CD4-positive, alpha-beta T cell (primary cell): ENCODE data around the gene TBX5. TPM values are rescaled to one million over a fixed set of nuclear protein-coding genes. Genes with fewer than 3 reads are reported as not detected.

ENCODE experiments used
- ATAC-seq: fragments of 200-7000 bp; cut with Tn5 transposase; one replicate; pipeline ENCODE4 v1.10.0; 2022; ENCODE audit warnings: mild to moderate bottlenecking; ENCODE audit not compliant: poor library complexity
- CTCF ChIA-PET: fragments of 350-600 bp; sonication (Branson Sonifier 250); formaldehyde crosslinking; loops from one replicate; lab custom pipeline; 2021; ENCODE audit warnings: antibody characterized with exemption, inconsistent platforms; lab: Charles Lee
- POLR2A ChIA-PET: fragments of 350-600 bp; sonication (Branson Sonifier 250); formaldehyde crosslinking; loops from one replicate; lab custom pipeline; 2021; ENCODE audit warnings: antibody characterized with exemption, inconsistent platforms; lab: Charles Lee
- DNase-seq, 14 experiments: peaks; one replicate each; pipeline ENCODE4 v3.0.0-alpha.2; 2013 to 2020; ENCODE audit warnings: mixed read lengths in 2 of 14
- H3K27ac ChIP-seq, 2 donors: one replicate each; pipeline versions ENCODE4 v1.5.1 to v1.7.0; 2013; ENCODE audit warnings: low read length in 2 of 2, low read depth in 1 of 2, mild to moderate bottlenecking in 1 of 2
- H3K27me3 ChIP-seq, 2 experiments: 1 replicate in 1 of 2; 2 replicates in 1 of 2; pipeline versions ENCODE4 v1.6.1 to v1.7.0; 2013; ENCODE audit warnings: low read length in 2 of 2, control low read depth in 1 of 2, mild to moderate bottlenecking in 1 of 2, moderate library complexity in 1 of 2; ENCODE audit not compliant: insufficient read depth in 2 of 2, control insufficient read depth in 1 of 2
- H3K36me3 ChIP-seq: one replicate; pipeline ENCODE4 v1.6.1; 2013; ENCODE audit warnings: low read length, control low read depth; ENCODE audit not compliant: insufficient read depth
- H3K4me1 ChIP-seq: one replicate; pipeline ENCODE4 v1.6.1; 2013; ENCODE audit warnings: low read length, control low read depth; ENCODE audit not compliant: insufficient read depth
- H3K4me3 ChIP-seq: one replicate; pipeline ENCODE4 v1.5.1; 2013; ENCODE audit warnings: mild to moderate bottlenecking, low read length, moderate library complexity
- H3K9me3 ChIP-seq, 2 experiments: 1 replicate in 1 of 2; 2 replicates in 1 of 2; pipeline versions ENCODE4 v1.6.1 to v1.7.0; 2013; ENCODE audit warnings: low read length in 2 of 2, mild to moderate bottlenecking in 2 of 2, control low read depth in 1 of 2, moderate library complexity in 1 of 2; ENCODE audit not compliant: control insufficient read depth in 1 of 2, insufficient read depth in 1 of 2
- H3K27ac Mint-ChIP-seq: one replicate; pipeline ENCODE4 v1.8.0; 2020; ENCODE audit warnings: mixed read lengths
- H3K27me3 Mint-ChIP-seq: one replicate; pipeline ENCODE4 v1.8.0; 2021; ENCODE audit warnings: mixed read lengths
- H3K36me3 Mint-ChIP-seq: one replicate; pipeline ENCODE4 v1.8.0; 2021; ENCODE audit warnings: low read depth, mixed read lengths
- H3K4me1 Mint-ChIP-seq: one replicate; pipeline ENCODE4 v1.8.0; 2021; ENCODE audit warnings: low read depth, mixed read lengths
- H3K4me3 Mint-ChIP-seq: one replicate; pipeline ENCODE4 v1.8.0; 2020; ENCODE audit warnings: mild to moderate bottlenecking, mixed read lengths
- H3K9me3 Mint-ChIP-seq: one replicate; pipeline ENCODE4 v1.8.0; 2020; ENCODE audit warnings: mixed read lengths
- CTCF ChIP-seq: fragments of 200-600 bp; IDR thresholded peaks from one replicate; pipeline ENCODE4 v1.8.0; 2022; ENCODE audit warnings: antibody characterized with exemption, mild to moderate bottlenecking
- intact Hi-C, 2 experiments: fragments of 100-400 bp; cut with DNase I in 1 of 2; cut with micrococcal nuclease in 1 of 2; formaldehyde crosslinking; loops; one replicate each; pipeline versions ENCODE4 v1.15.1 to v1.9.0; 2023 to 2025; cut with DNase I, micrococcal nuclease
- total RNA-seq, 174 experiments: library from RNA in 2 of 174; stranded (reverse) in 2 of 174; gene quantifications; one replicate each; pipeline ENCODE4 v1.2.3 and lab custom pipeline; 2021 to 2026

Gene TBX5
- total RNA-seq, 2 experiments from 2014 or later, result not detected

GRCh38 chr12:114412825-114413749, 7.1 kb upstream of the TBX5 start:
- DNase-seq, result no peak
- peaks cover 0 to 42% of the 10 kb centered on the region in 2 experiments for H3K9me3 ChIP-seq
- H3K27me3 Mint-ChIP-seq, result peaks cover 90% of the 10 kb centered on the region
- H3K4me1 Mint-ChIP-seq, result peaks cover 4% of the 10 kb centered on the region
- ATAC-seq, result no peak
- H3K36me3 Mint-ChIP-seq, result no peaks in the 10 kb centered on the region
- no peak overlapping the region for H3K4me3 ChIP-seq
- no peaks in the 10 kb centered on the region for H3K36me3 ChIP-seq
- intact Hi-C loops, result no loop called here
- no peak overlapping the region for H3K27ac Mint-ChIP-seq
- CTCF ChIA-PET, result no interaction called here
- POLR2A ChIA-PET, result no interaction called here
- H3K4me1 ChIP-seq, result peaks cover 9% of the 10 kb centered on the region
- no peak overlapping the region for H3K27ac ChIP-seq
- peaks cover 68 to 85% of the 10 kb centered on the region in 2 experiments for H3K27me3 ChIP-seq
- H3K9me3 Mint-ChIP-seq, result no peaks in the 10 kb centered on the region
- no peak for TF ChIP-seq CTCF
- no peak overlapping the region for H3K4me3 Mint-ChIP-seq

GRCh38 chr12:114412307-114412706, 6.4 kb upstream of the TBX5 start:
- POLR2A ChIA-PET, result no interaction called here
- H3K4me1 ChIP-seq, result peaks cover 9% of the 10 kb centered on the region
- no peak overlapping the region for H3K4me3 ChIP-seq
- DNase-seq (no peak), ATAC-seq (no peak)
- H3K4me3 Mint-ChIP-seq, result no peak overlapping the region
- no peak overlapping the region for H3K27ac Mint-ChIP-seq
- H3K36me3 ChIP-seq, result no peaks in the 10 kb centered on the region
- H3K27ac ChIP-seq, result no peak overlapping the region
- peaks cover 76 to 93% of the 10 kb centered on the region in 2 experiments for H3K27me3 ChIP-seq
- peaks cover 4% of the 10 kb centered on the region for H3K4me1 Mint-ChIP-seq
- intact Hi-C loops, result no loop called here
- H3K9me3 Mint-ChIP-seq, result no peaks in the 10 kb centered on the region
- CTCF ChIA-PET, result no interaction called here
- no peak for TF ChIP-seq CTCF
- H3K9me3 ChIP-seq, result peaks cover 0 to 43% of the 10 kb centered on the region in 2 experiments
- H3K36me3 Mint-ChIP-seq, result no peaks in the 10 kb centered on the region
- peaks cover 92% of the 10 kb centered on the region for H3K27me3 Mint-ChIP-seq

- no peaks in the 10 kb centered on the region for H3K36me3 Mint-ChIP-seq
- Histone ChIP-seq H3K9me3 (peaks cover 0 to 48% of the 10 kb centered on the region in 2 experiments), H3K27me3 (peaks cover 85 to 95% of the 10 kb centered on the region in 2 experiments), H3K4me3 (no peak overlapping the region), H3K4me1 (peaks cover 9% of the 10 kb centered on the region), H3K36me3 (no peaks in the 10 kb centered on the region), H3K27ac (no peak overlapping the region)
- intact Hi-C loops, result no loop called here
- peaks cover 4% of the 10 kb centered on the region for H3K4me1 Mint-ChIP-seq
- H3K27me3 Mint-ChIP-seq, result peaks cover 92% of the 10 kb centered on the region
- ATAC-seq, result no peak
- H3K9me3 Mint-ChIP-seq, result no peaks in the 10 kb centered on the region
- no peak overlapping the region for H3K4me3 Mint-ChIP-seq
- H3K27ac Mint-ChIP-seq, result no peak overlapping the region
- ChIA-PET CTCF (no interaction called here), POLR2A (no interaction called here)
- no peak for TF ChIP-seq CTCF
- DNase-seq, result no peak
Measured at GRCh38 chr12:114411071-114411837, 5.3 kb upstream of the TBX5 start.
